22Rv1 (cell line): ENCODE measurements around the gene GPS1.

ENCODE experiments used
- H3K27ac ChIP-seq: fragments of 450-650 bp; 2 replicates; pipeline ENCODE4 v1.5.1; 2017
- ZFX ChIP-seq: fragments of 450-650 bp; IDR thresholded peaks from 2 replicates; pipeline ENCODE4 v1.6.1; 2017; ENCODE audit warnings: antibody characterized with exemption, borderline replicate concordance
- TF ChIP-seq, protein P1 (sequence below): fragments of 450-650 bp; IDR thresholded peaks from 2 replicates; pipeline ENCODE4 v1.5.1; 2017; ENCODE audit warnings: mild to moderate bottlenecking

GPS1 gene

DNA sequence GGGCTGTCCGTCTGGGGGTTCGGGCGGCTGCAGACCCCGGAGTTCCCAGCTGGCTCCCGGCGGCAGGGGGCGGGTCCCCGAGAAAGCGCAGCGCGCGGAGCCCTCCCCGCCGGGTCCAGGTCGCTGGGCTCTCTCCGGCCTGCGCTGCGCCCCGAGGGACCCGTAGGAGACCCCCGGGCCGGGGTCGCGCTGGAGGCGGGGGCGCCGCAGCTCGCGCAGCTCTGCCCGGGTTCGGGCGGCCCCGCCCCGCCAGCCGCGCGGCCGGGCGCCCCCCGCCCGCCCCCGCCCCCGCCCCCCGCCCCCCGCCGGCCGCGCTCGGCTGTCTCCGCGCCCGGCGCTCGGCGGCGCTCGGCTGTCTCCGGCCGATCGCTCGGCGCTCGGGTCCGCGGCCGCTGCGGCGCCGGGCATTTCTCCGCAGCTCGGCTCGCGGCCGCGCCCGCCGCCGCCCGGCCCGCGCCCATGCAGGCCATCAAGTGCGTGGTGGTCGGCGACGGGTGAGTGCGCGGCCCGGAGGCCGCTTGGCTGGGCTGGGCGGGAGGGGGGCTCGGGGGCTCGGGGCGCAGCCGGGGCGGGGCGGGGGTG lies 20.3 kb upstream of the GPS1 start, which contains the start of gene RAC3:
Gene RAC3 (plus strand): TSS at position 376 of the 582 bp plus-strand sequence. CDS start 84 bp downstream, at position 460.
- peak within 1 kb of the TSS; percentile 97 for H3K27ac ChIP-seq
- TF ChIP-seq, protein P1, sequence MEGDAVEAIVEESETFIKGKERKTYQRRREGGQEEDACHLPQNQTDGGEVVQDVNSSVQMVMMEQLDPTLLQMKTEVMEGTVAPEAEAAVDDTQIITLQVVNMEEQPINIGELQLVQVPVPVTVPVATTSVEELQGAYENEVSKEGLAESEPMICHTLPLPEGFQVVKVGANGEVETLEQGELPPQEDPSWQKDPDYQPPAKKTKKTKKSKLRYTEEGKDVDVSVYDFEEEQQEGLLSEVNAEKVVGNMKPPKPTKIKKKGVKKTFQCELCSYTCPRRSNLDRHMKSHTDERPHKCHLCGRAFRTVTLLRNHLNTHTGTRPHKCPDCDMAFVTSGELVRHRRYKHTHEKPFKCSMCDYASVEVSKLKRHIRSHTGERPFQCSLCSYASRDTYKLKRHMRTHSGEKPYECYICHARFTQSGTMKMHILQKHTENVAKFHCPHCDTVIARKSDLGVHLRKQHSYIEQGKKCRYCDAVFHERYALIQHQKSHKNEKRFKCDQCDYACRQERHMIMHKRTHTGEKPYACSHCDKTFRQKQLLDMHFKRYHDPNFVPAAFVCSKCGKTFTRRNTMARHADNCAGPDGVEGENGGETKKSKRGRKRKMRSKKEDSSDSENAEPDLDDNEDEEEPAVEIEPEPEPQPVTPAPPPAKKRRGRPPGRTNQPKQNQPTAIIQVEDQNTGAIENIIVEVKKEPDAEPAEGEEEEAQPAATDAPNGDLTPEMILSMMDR: no peak
- no peak for TF ChIP-seq ZFX

DNA sequence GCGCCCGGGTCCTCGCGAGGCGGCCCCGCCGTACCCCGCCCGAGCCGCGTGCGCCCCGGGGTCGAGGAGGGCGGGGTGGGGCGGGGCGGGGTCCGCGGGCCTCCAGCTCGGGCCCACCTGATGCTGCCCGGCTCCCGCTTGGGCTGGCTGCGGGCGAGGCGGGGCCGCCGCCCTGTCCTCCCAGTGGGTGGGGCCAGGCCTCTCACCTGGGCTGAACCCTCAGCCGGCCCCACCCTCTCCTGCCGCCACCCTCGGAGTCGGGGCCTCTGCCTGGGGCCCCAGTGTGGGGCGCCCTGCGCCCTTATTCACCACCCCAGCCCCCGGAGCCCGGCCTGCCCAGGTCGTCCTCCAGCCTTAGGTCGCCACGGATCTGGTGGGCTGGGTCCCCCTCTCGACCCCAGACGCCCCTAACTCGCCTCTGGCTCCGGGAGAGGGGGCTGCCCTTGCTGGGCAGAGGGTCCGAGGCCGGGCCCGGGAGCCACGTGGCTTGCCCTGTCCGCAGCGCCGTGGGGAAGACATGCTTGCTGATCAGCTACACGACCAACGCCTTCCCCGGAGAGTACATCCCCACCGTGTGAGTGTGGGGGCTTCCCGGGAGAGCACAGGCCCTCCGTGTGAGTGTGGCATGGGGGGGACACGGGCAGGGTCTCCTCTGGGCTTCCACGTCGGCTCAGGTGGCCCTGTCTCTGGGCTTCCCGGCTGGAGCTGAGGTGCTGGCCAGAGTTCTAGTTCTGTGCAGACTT lies 19.6 kb upstream of the GPS1 start:
- peak overlapping the region; percentile 97 for H3K27ac ChIP-seq
- TF ChIP-seq, protein P1: no peak
- no peak for TF ChIP-seq ZFX

DNA sequence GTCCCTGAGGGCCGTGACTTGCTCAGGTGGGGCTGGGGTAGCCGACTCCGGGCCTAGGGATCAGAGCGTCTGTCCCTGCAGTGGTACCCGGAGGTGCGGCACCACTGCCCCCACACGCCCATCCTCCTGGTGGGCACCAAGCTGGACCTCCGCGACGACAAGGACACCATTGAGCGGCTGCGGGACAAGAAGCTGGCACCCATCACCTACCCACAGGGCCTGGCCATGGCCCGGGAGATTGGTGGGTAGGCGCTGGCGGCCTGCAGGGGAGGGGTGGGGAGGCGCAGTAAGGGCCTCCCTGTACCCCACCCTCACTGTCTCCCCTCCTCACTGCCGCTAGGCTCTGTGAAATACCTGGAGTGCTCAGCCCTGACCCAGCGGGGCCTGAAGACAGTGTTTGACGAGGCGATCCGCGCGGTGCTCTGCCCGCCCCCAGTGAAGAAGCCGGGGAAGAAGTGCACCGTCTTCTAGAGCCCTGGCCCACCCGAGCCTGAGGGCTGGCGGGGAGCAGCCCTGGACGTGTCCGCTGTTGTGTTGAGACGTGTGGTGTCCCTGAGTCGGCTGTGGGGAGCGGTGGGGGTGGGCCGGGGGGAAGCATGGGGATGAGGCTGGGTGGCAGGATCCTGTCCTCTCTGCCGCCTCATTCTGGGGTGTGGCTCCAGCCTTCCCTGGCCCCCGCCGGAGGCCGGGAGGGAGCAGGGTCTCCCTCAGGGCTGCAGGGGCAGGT lies 18.2 kb upstream of the GPS1 start:
- H3K27ac ChIP-seq: peak overlapping the region; percentile 97; the same call in 1 of the 2 replicates
- TF ChIP-seq ZFX: no peak
- TF ChIP-seq, protein P1: no peak

DNA sequence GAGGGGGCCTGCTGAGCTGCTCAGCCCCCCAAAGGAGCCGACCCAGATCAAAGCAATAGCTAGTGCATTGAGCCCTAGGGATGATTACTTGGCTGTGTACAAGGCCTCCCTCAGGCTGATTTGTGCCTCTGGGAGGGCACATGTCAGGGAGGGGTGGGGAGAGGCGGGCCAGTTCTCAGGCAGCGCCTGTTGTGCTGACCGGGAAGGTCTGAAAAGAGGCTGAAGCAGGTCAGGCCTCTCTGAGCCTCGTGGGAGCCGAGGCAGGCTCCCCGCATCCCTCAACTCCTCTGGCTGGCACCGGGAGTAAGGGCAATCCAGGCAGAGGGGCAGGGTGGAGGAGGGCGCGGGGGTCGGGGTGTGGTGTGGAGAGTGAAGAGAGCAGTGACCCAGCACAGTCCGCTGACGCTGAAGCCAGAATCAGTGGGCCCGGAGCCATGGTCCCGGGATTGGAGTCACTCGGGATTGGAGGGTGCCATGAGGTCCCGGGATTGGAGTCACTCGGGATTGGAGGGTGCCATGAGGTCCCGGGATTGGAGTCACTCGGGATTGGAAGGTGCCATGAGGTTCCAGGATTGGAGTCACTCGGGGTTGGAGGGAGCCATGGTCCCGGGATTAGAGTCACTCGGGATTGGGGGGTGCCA lies 17.2 kb upstream of the GPS1 start:
- peak overlapping the region; percentile 97 for H3K27ac ChIP-seq
- no peak for TF ChIP-seq ZFX
- TF ChIP-seq, protein P1: no peak

DNA sequence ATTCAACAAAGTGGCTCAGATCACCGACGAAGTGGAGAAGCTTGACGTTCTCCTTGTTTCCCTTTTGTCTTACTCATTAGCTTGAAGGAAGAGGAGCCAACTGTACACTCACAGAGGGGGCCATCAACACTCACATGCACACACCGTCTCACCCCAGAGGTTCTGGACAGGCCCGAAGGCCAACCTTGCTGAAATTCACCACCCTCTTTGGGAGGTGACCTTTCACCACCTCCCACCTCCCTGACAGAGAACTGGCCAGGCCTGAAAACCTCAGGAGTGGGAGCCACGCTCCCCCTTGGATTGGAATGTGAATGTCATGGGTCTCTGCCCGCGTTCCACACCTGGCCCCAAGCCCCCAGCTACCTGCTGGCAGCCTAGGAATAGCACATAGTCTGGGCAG lies 16.2 kb upstream of the GPS1 start:
- peak overlapping the region; percentile 97 for H3K27ac ChIP-seq

DNA sequence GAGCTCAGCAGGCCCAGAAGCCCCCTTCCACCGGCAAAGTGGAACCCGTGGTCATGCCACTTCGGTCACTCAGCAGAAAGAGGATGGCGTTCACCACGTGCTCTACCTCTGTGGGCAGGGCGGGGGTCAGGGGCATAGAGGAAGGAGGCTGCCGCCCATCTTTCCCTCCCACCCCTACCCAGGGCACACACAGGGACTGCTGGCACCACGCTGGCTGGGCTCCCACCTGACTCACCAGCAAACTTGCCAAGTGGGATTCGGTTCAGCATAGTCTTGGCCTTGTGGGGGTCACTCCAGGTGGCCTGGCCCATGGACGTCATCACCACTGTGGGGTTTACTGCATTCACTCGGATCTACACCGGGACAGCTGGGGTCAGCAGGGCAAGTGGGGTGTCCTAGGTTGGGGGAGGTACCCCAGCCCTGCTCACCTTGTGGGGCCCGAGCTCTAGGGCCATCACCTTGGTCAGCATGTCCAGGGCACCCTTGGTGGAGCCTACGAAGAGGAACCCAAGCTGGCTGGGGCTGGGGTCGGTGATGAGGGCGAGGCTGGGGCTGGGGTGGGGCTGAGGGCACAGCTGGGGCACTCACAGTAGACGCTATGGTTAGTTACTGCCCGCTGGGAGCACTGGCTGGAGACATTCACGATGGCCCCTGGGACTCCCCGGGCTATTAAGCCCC lies 15.6 kb upstream of the GPS1 start:
- TF ChIP-seq, protein P1: no peak
- no peak for TF ChIP-seq ZFX
- H3K27ac ChIP-seq: peak overlapping the region; percentile 97

More for the DNA sequence above, 16.2 kb upstream of the GPS1 start:
- TF ChIP-seq, protein P1: no peak
- TF ChIP-seq ZFX: no peak
